IPS-20b (cell line): Measurements from ENCODE around the gene RIN3.

Experiments used
- H3K27ac ChIP-seq: one replicate; pipeline ENCODE4 v1.5.1; 2013; ENCODE audit warnings: low read length
- H3K27me3 ChIP-seq: 2 replicates; pipeline ENCODE4 v1.6.1; 2013; ENCODE audit warnings: mild to moderate bottlenecking, low read length, inconsistent platforms; ENCODE audit not compliant: insufficient read depth
- H3K36me3 ChIP-seq: 2 replicates; pipeline ENCODE4 v1.6.1; 2013; ENCODE audit warnings: low read depth, mild to moderate bottlenecking, inconsistent platforms, low read length, moderate library complexity; ENCODE audit not compliant: insufficient read depth
- H3K4me1 ChIP-seq: 2 replicates; pipeline ENCODE4 v1.6.1; 2013; ENCODE audit warnings: mild to moderate bottlenecking, control low read depth, inconsistent platforms, low read length, moderate library complexity; ENCODE audit not compliant: insufficient read depth
- H3K4me3 ChIP-seq: 2 replicates; pipeline ENCODE4 v1.5.1; 2013; ENCODE audit warnings: mild to moderate bottlenecking, low read length, inconsistent platforms
- H3K9ac ChIP-seq: 2 replicates; pipeline ENCODE4 v1.6.1; 2013; ENCODE audit warnings: low read depth, mild to moderate bottlenecking, inconsistent platforms, low read length, moderate library complexity
- H3K9me3 ChIP-seq: 2 replicates; pipeline ENCODE4 v1.6.1; 2013; ENCODE audit warnings: mild to moderate bottlenecking, low read depth, low read length, inconsistent platforms; ENCODE audit not compliant: insufficient read depth

The RIN3 gene

DNA sequence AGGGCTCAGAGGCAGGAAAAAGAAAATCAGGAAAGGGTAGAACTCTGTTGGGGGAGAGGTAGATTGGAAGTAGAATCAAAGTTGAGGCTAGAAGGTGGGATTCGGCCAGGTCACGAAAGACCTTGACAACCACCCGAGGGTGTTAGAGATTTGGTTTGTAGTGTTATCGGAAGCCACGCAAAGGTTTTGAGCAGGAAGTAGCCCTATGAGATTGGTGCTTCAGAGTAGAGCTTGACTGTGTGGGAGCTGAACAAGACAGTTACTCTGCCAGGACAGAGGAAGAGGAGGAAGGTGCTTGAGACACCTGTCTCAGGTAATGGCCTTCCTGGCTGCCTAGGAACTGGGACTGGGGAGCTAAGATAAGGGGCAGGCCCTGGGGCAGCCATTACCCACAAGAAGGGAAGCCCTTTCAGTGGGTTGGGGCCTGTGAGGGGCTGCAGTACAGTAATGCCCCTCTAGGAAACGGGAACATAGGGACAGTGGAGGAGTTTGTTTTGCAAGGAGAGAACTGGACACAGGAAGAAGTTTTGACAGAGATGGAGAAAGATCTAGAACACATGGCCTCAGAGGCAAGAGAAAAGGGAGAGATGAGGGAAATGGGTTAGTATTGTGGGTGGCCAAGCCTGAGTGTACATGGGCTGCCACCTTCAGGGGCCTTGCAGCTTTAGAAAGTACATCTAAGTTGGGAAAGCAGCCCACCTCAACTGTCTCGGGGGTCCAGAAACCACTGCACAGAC is 73.5 kb downstream of the RIN3 start:
- no peak overlapping the region for H3K4me3 ChIP-seq
- H3K36me3 ChIP-seq: no peaks in the 10 kb centered on the region
- no peaks in the 10 kb centered on the region for H3K4me1 ChIP-seq
- H3K27me3 ChIP-seq: no peaks in the 10 kb centered on the region
- H3K27ac ChIP-seq: no peak overlapping the region
- no peak overlapping the region for H3K9ac ChIP-seq
- H3K9me3 ChIP-seq: no peaks in the 10 kb centered on the region

GRCh38 chr14:92587700-92588085 is 74.1 kb downstream of the RIN3 start:
- no peak overlapping the region for H3K4me3 ChIP-seq
- no peak overlapping the region for H3K9ac ChIP-seq
- H3K4me1 ChIP-seq: no peaks in the 10 kb centered on the region
- no peaks in the 10 kb centered on the region for H3K36me3 ChIP-seq
- H3K27ac ChIP-seq: no peak overlapping the region
- no peaks in the 10 kb centered on the region for H3K27me3 ChIP-seq
- H3K9me3 ChIP-seq: no peaks in the 10 kb centered on the region

DNA sequence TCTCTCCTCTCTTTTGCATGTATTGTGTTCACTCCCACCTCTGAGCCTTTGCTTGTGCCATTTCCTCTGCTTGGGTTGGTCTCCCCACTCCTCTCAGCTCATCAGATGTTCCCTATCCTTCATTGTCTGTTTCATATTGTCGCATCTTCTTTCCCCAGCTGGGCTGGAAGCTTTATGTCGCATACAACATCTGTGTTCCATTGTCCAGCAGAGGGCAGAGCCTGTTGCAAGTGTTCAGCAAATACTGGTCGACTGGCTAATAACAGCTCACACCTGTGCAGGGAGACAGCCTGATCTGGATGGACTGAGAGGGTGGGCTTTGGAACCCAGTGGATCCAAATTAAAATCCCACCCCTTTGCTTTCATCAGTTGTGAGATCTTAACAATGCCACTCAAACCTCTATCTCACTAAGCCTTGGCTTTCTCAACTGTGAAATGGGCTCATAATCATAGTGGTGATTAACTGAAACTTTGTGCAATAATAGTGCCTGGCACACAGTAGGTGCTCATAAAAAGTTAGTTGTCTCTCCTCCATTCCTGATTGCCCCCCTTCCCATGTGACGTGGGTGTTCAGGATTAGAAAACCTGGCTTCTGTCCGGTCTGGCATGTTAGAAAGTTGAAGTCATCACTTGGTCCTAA is 75.8 kb downstream of the RIN3 start:
- no peaks in the 10 kb centered on the region for H3K9me3 ChIP-seq
- no peaks in the 10 kb centered on the region for H3K36me3 ChIP-seq
- no peaks in the 10 kb centered on the region for H3K27me3 ChIP-seq
- H3K4me1 ChIP-seq: no peaks in the 10 kb centered on the region
- no peak overlapping the region for H3K9ac ChIP-seq
- H3K4me3 ChIP-seq: no peak overlapping the region
- no peak overlapping the region for H3K27ac ChIP-seq

- Histone ChIP-seq H3K27ac (no peak overlapping the region), H3K9me3 (no peaks in the 10 kb centered on the region), H3K27me3 (no peaks in the 10 kb centered on the region), H3K4me3 (no peak overlapping the region), H3K36me3 (no peaks in the 10 kb centered on the region), H3K4me1 (no peaks in the 10 kb centered on the region), H3K9ac (no peak overlapping the region)
These were observed 76.6 kb downstream of the RIN3 start for GRCh38 chr14:92590176-92590575.

DNA sequence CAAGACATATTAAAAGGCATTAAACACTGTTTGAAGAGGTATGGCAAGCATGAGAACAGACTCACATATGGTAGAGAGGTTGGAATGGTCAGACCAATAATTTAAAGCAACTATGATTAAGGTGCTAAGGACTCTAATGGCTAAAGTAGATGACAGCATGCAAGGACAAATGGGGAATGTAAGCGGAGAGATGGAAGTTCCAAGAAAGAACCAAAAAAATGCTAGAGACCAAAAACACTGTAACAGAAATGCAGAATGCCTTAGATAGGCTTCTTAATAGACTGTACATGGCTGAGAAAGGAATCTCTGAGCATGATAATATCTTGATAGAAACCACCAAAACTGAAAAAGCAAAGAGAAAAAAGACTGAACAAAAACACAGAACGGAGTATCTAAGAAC is 77.4 kb downstream of the RIN3 start:
- Histone ChIP-seq H3K27me3 (no peaks in the 10 kb centered on the region), H3K4me1 (no peaks in the 10 kb centered on the region), H3K9ac (no peak overlapping the region), H3K4me3 (no peak overlapping the region), H3K36me3 (no peaks in the 10 kb centered on the region), H3K27ac (no peak overlapping the region), H3K9me3 (no peaks in the 10 kb centered on the region)

- Histone ChIP-seq H3K36me3 (no peaks in the 10 kb centered on the region), H3K9me3 (no peaks in the 10 kb centered on the region), H3K27ac (no peak overlapping the region), H3K4me3 (no peak overlapping the region), H3K27me3 (no peaks in the 10 kb centered on the region), H3K9ac (no peak overlapping the region), H3K4me1 (no peaks in the 10 kb centered on the region)
These were observed 77.8 kb downstream of the RIN3 start for GRCh38 chr14:92591346-92591745.

DNA sequence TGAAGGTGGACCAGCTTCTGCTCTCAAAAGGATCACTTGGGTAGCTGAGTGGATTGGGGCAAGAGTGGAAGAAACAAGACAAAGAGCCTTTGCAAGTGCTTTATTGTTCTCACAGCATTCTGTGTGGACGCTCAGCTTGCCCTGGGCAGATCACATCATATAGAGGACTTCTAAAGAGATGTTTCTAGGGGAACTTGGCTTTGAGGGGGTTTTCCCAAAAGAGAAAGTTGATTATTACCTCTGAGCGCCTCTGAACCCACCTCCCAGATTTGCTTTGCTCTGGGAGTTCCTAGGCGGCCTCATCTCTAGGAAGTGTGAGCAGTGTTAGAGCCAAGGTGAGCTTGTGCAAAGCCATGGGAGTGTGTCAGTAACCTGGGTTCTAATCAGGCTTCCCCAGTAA is 81.7 kb downstream of the RIN3 start:
- H3K4me1 ChIP-seq: no peaks in the 10 kb centered on the region
- no peaks in the 10 kb centered on the region for H3K27me3 ChIP-seq
- no peak overlapping the region for H3K27ac ChIP-seq
- H3K36me3 ChIP-seq: no peaks in the 10 kb centered on the region
- H3K9ac ChIP-seq: no peak overlapping the region
- no peak overlapping the region for H3K4me3 ChIP-seq
- H3K9me3 ChIP-seq: no peaks in the 10 kb centered on the region

- no peak overlapping the region for H3K27ac ChIP-seq
- no peak overlapping the region for H3K9ac ChIP-seq
- H3K27me3 ChIP-seq: no peaks in the 10 kb centered on the region
- no peaks in the 10 kb centered on the region for H3K36me3 ChIP-seq
- no peaks in the 10 kb centered on the region for H3K4me1 ChIP-seq
- H3K4me3 ChIP-seq: no peak overlapping the region
- no peaks in the 10 kb centered on the region for H3K9me3 ChIP-seq
These were observed 82.8 kb downstream of the RIN3 start for GRCh38 chr14:92596331-92596907.

GRCh38 chr14:92597906-92598905 is 84.6 kb downstream of the RIN3 start:
- no peak overlapping the region for H3K27ac ChIP-seq
- no peak overlapping the region for H3K9ac ChIP-seq
- no peaks in the 10 kb centered on the region for H3K36me3 ChIP-seq
- no peaks in the 10 kb centered on the region for H3K9me3 ChIP-seq
- no peak overlapping the region for H3K4me3 ChIP-seq
- no peaks in the 10 kb centered on the region for H3K4me1 ChIP-seq
- no peaks in the 10 kb centered on the region for H3K27me3 ChIP-seq

- H3K9me3 ChIP-seq: no peaks in the 10 kb centered on the region
- no peak overlapping the region for H3K4me3 ChIP-seq
- H3K27ac ChIP-seq: no peak overlapping the region
- H3K36me3 ChIP-seq: no peaks in the 10 kb centered on the region
- H3K4me1 ChIP-seq: no peaks in the 10 kb centered on the region
- H3K9ac ChIP-seq: no peak overlapping the region
- no peaks in the 10 kb centered on the region for H3K27me3 ChIP-seq
These were observed 86.2 kb downstream of the RIN3 start for GRCh38 chr14:92599811-92600210.

DNA sequence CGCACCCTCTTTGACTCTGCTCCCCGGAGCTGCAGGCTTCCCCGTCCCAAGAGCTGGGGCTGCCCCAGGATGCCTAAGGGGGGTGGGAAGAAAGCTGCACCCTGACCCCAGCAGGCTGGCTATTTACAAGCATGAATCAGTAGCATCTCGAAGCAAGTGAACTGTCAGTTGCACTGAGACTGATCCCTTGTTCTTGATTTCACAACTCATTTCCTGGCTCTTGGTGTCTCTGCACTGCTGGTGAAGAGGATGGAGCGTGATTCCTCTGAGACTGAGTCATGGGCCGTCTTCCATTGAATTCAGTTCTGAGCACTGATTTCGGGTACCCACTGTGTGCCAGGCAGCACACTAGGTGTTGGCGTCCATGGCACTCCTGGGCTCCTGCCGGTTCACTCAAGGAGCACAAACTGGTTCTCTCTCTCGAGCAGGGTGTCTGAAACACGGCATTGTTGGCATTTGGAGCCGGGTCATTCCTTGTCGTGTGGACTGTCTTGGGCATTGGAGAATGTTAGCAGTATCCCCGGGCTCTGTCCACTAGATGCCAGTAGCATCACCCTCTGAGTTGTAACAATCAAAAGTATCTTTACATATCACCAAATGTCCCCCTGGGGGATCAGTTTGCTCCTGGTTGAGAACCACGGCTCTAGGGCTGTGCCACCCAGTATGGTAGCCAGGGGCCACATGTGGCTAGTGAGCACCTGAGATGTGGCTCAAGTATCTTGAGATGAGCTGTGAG is 86.9 kb downstream of the RIN3 start:
- Histone ChIP-seq H3K9me3 (no peaks in the 10 kb centered on the region), H3K4me3 (no peak overlapping the region), H3K27me3 (no peaks in the 10 kb centered on the region), H3K4me1 (no peaks in the 10 kb centered on the region), H3K9ac (no peak overlapping the region), H3K27ac (no peak overlapping the region), H3K36me3 (no peaks in the 10 kb centered on the region)
